Spleen (tissue), 7 donors: ENCODE data around the gene CRACDL.

Source experiments
- CTCF ChIP-seq, 11 experiments: fragments of 200-600 bp in 7 of 11; fragments of 450-650 bp in 4 of 11; sonication (generic) in 4 of 11; IDR thresholded peaks in 8 of 11; conservative IDR thresholded peaks in 3 of 11; 1 replicate in 7 of 11; 2 replicates in 4 of 11; pipeline versions ENCODE4 v1.4.0 to v1.8.0; 2016 to 2021; ENCODE audit warnings: antibody characterized with exemption in 11 of 11, inconsistent platforms in 4 of 11, mild to moderate bottlenecking in 1 of 11
- POLR2AphosphoS5 ChIP-seq, 3 donors: sonication (generic); formaldehyde crosslinking; IDR thresholded peaks; one replicate each; pipeline ENCODE4 v1.5.1; 2017; ENCODE audit warnings: antibody characterized with exemption in 3 of 3
- donor health status: DM: no; HTN: no; CAD: no; lungs with moderate emphysema.
- donor health status: DM: no; HTN: no; CAD: no.
- donor health status: DM: no; HTN: no; CAD: no.

- TF ChIP-seq CTCF (IDR thresholded peaks at IDR 0.05 in 8 of 11, conservative IDR thresholded peaks at IDR 0.05 in 3 of 11): no peak
- no peak for TF ChIP-seq POLR2AphosphoS5 (IDR thresholded peaks at IDR 0.05)
Measured at GRCh38 chr2:98884658-98885057, 51.4 kb downstream of the CRACDL start.
